Measurements from ENCODE around the gene NRG2. TPM values are rescaled to one million over a fixed set of nuclear protein-coding genes. Genes with fewer than 3 reads are reported as not detected.

NRG2 gene
- total and polyA plus RNA-seq, 2 of the 8 experiments (the other 6 are each of a cell fraction or from before 2014, with no cell fraction given), result 0.27 to 0.54 TPM

DNA sequence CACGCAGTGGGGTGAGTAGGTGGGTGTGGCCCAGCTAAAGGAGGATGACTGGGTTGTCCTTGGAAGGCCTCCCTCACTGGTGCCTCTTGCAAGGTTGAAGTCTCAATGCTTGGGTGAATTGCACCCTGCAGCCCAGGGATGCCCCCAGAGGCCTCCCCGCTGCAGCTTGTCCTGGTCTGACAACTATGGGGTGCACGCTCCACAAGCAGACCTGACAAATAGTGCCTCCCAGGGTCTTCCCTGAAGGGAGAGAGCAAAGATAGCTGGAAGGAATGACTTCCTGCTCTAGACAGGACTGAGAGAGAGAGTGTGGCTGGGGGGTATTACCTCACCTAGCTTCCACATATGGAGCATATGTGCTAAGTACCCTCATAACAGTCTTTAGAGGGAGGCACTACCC lies 245.8 kb downstream of the NRG2 start:
- H3K9me3 ChIP-seq (ENCODE audit: insufficient read depth in 2 of 2, low read depth in 1 of 2, low read length in 1 of 2), result no peaks in the 10 kb centered on the region
- no peak overlapping the region for H3K18ac ChIP-seq (ENCODE audit: extremely low read depth, low read length)
- H3K27me3 ChIP-seq (replicated peaks in 1 of 4; ENCODE audit: control insufficient read depth in 3 of 4, extremely low read depth in 1 of 4, insufficient read depth in 3 of 4, low read length in 3 of 4), result peaks cover 41 to 69% (median 61%) of the 10 kb centered on the region in 4 experiments
- no peak for DNase-seq (ENCODE audit: low read depth in 1 of 2, low spot score in 2 of 2)
- H2BK20ac ChIP-seq (ENCODE audit: low read length), result peak overlapping the region; percentile 9; the same call in 1 of the 2 replicates
- no peak overlapping the region; a peak in 1 of 4 replicates for H3K4me2 ChIP-seq (ENCODE audit: insufficient read depth in 1 of 2, low read depth in 2 of 2, low read length in 2 of 2)
- no peak for TF ChIP-seq RFX5 (IDR thresholded peaks at IDR 0.05; ENCODE audit: borderline replicate concordance, low read depth, low read length)
- H3K79me2 ChIP-seq (ENCODE audit: control insufficient read depth in 1 of 2, insufficient read depth in 2 of 2, low read length in 2 of 2), result no peaks in the 10 kb centered on the region
- H3K36me3 ChIP-seq (ENCODE audit: control insufficient read depth in 2 of 4, insufficient read depth in 4 of 4, low read length in 3 of 4), result no peaks in the 10 kb centered on the region
- no peak overlapping the region for H3K23ac ChIP-seq (ENCODE audit: insufficient read length)
- H3K9ac ChIP-seq (replicated peaks in 1 of 4; ENCODE audit: extremely low read depth in 1 of 4, low read depth in 3 of 4, low read length in 3 of 4), result no peak overlapping the region
- H3K79me1 ChIP-seq (ENCODE audit: low read depth, low read length), result no peaks in the 10 kb centered on the region
- no peak overlapping the region for H3K4ac ChIP-seq (replicated peaks; ENCODE audit: insufficient read length, low read depth, low read length)
- WGBS, 2 experiments (ENCODE audit: extremely low coverage in 1 of 2, insufficient coverage in 1 of 2, insufficient read length in 1 of 2, insufficient replicate concordance in 2 of 2, low coverage in 1 of 2, low lambda C conversion rate in 2 of 2, missing lambda C conversion rate in 1 of 2), result 79% methylated on average over 3 of the region's 3 CpGs; no CpG with 5 or more reads in 1 of the 2 experiments
- H3K23me2 ChIP-seq (ENCODE audit: low read depth, low read length), result peaks cover 7% of the 10 kb centered on the region; the same call in 1 of the 2 replicates
- no peak overlapping the region for H3K56ac ChIP-seq (replicated peaks; ENCODE audit: insufficient read length, low read depth, low read length)
- H2BK5ac ChIP-seq (ENCODE audit: low read depth, low read length), result no peak overlapping the region
- CTCF ChIA-PET (ENCODE audit: partially characterized antibody), result interaction anchor here (0.6 to 5.6 kb wide), 19 partner anchors 9 to 171 kb away, joined by 3 to 49 read pairs (median 7); no protein-coding TSS in a partner anchor
- no peak overlapping the region for H2BK120ac ChIP-seq (replicated peaks; ENCODE audit: low read depth, low read length)
- no peak overlapping the region for H2AK5ac ChIP-seq (ENCODE audit: low read depth, low read length)
- no peak overlapping the region for H3K4me3 ChIP-seq (ENCODE audit: extremely low read depth in 1 of 4, insufficient read depth in 2 of 4, low read depth in 3 of 4, low read length in 4 of 4)
- no peak overlapping the region for H4K8ac ChIP-seq (ENCODE audit: extremely low read depth, insufficient read depth, low read length)
- H2BK12ac ChIP-seq (ENCODE audit: low read depth, low read length), result no peak overlapping the region
- H2AFZ ChIP-seq (ENCODE audit: low read length), result no peak overlapping the region
- POLR2A ChIA-PET (ENCODE audit: partially characterized antibody), result interaction anchor here (1.2 to 1.3 kb wide), 2 partner anchors 10 to 26 kb away, joined by 3 read pairs; no protein-coding TSS in a partner anchor
- no peaks in the 10 kb centered on the region for H4K20me1 ChIP-seq (replicated peaks in 1 of 2; ENCODE audit: control insufficient read depth in 1 of 2, insufficient read depth in 2 of 2, low read length in 2 of 2)
- H3K14ac ChIP-seq (ENCODE audit: insufficient read length), result no peak overlapping the region
- no peak overlapping the region for H4K91ac ChIP-seq (replicated peaks; ENCODE audit: insufficient read length, low read length)
- H3K27ac ChIP-seq (ENCODE audit: low read depth, low read length), result no peak overlapping the region
- no peak overlapping the region for H2BK15ac ChIP-seq (ENCODE audit: low read length)
- H4K5ac ChIP-seq (ENCODE audit: insufficient read length, low read depth, low read length), result no peak overlapping the region
- H3K4me1 ChIP-seq (replicated peaks in 1 of 4; ENCODE audit: control insufficient read depth in 3 of 4, insufficient read depth in 4 of 4, low read length in 3 of 4), result peaks cover 2 to 7% (median 2%) of the 10 kb centered on the region in 4 experiments; a peak in 3 of 7 replicates
- FAIRE-seq, result no peak

Small RNA genes within 50 kb of the gene (small RNA-seq; reads per million reads assigned to genes)
- not detected for gene RF00019 (ENCODE audit: insufficient read depth)

Other genes with a start within 250 kb of the NRG2 start
- 0.06 and 0.13 TPM in 2 replicates for gene PSD2, start 247.5 kb downstream of the NRG2 start, total RNA-seq (2021; fragmentation: NEBNext Ultra II Directional; extraction: Animal tissue kit (Norgen Biotek cat#: 25700))
- gene PSD2, start 247.5 kb downstream of the NRG2 start, polyA plus RNA-seq (2011; rRNA removed), result 0.14 and 0.25 TPM in 2 replicates
- 2.1 and 2.3 TPM in 2 replicates for gene PURA, start 70.8 kb upstream of the NRG2 start, total RNA-seq (2021; fragmentation: NEBNext Ultra II Directional; extraction: Animal tissue kit (Norgen Biotek cat#: 25700))
- 0.58 and 0.98 TPM in 2 replicates for gene PURA, start 70.8 kb upstream of the NRG2 start, polyA plus RNA-seq (2011; rRNA removed)
- 0.33 and 0.69 TPM in 2 replicates for gene IGIP, start 82.6 kb upstream of the NRG2 start, total RNA-seq (2021; fragmentation: NEBNext Ultra II Directional; extraction: Animal tissue kit (Norgen Biotek cat#: 25700))
- 0.14 and 0.32 TPM in 2 replicates for gene IGIP, start 82.6 kb upstream of the NRG2 start, polyA plus RNA-seq (2011; rRNA removed)
- gene CYSTM1, start 131.9 kb upstream of the NRG2 start, total RNA-seq (2021; fragmentation: NEBNext Ultra II Directional; extraction: Animal tissue kit (Norgen Biotek cat#: 25700)), result 25.0 and 28.1 TPM in 2 replicates
- 38.8 and 47.8 TPM in 2 replicates for gene CYSTM1, start 131.9 kb upstream of the NRG2 start, polyA plus RNA-seq (2011; rRNA removed)

Measured in H1 (cell line).